ENCODE results near the gene KHDC1. TPM values are rescaled to one million over a fixed set of nuclear protein-coding genes. Genes with fewer than 3 reads are reported as not detected.

The KHDC1 gene
- total RNA-seq, 1 experiment from 2014 or later, result 7.7 TPM

DNA sequence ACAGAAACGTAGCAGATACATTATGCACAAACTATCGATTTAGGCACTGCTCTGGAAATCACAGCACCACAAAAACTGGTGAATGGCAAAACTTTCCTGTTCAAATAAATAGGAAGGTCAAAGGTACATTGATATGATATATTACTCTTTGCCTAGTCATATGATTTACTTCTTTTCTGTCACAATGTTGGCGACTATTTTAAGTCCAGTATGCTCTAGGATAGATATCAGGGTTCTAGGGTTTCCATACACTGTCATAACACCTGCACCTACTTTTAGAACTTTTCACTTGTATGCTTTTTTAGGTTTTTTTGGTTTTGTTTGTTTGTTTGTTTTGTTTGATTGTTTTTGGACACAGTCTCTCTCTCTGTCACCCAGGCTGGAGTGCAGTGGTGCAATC, 62.7 kb downstream of the KHDC1 start:
- no peak overlapping the region for H4K5ac ChIP-seq (ENCODE audit: insufficient read length, low read depth, low read length)

More for the DNA sequence above, 62.7 kb downstream of the KHDC1 start:
- H3K79me2 ChIP-seq (ENCODE audit: insufficient read depth, low read length), result 0 out of 2 replicates have a peak, but pooled peaks cover 2% of the 10 kb centered on the region
- H2BK5ac ChIP-seq (ENCODE audit: insufficient read length, low read length), result no peak overlapping the region
- no CpG with 5 or more reads among the region's 3 CpGs for WGBS (ENCODE audit: extremely low coverage, insufficient read length, low lambda C conversion rate)
- no peak overlapping the region for H2BK15ac ChIP-seq (ENCODE audit: low read depth, low read length)
- no peak overlapping the region for H2BK20ac ChIP-seq (ENCODE audit: low read depth, low read length, poor library complexity, severe bottlenecking)
- no peak overlapping the region for H4K8ac ChIP-seq (replicated peaks; ENCODE audit: insufficient read length, low read depth, low read length)
- H3T11ph ChIP-seq (ENCODE audit: low read length), result no peak overlapping the region
- H3K27me3 ChIP-seq (ENCODE audit: insufficient read depth, low read length), result no peaks in the 10 kb centered on the region
- peaks cover 0 to 3% (median 0%) of the 10 kb centered on the region in 3 experiments; a peak in 1 of 7 replicates for H3K36me3 Mint-ChIP-seq (ENCODE audit: insufficient read depth in 1 of 3, low read depth in 3 of 3)
- H3K56ac ChIP-seq (ENCODE audit: insufficient read length, low read depth, low read length), result no peak overlapping the region
- no peak overlapping the region for H4K91ac ChIP-seq (ENCODE audit: insufficient read length, low read depth, low read length)
- H3K27ac ChIP-seq (ENCODE audit: insufficient read length, low read depth, low read length), result no peak overlapping the region
- H3K23ac ChIP-seq (ENCODE audit: insufficient read length, low read depth, low read length), result no peak overlapping the region
- H2AFZ ChIP-seq (ENCODE audit: low read length), result no peak overlapping the region
- H3K4ac ChIP-seq (ENCODE audit: low read depth, low read length), result no peak overlapping the region
- peaks cover 21 to 27% of the 10 kb centered on the region in 2 experiments for H3K4me1 Mint-ChIP-seq
- no peaks in the 10 kb centered on the region for H3K23me2 ChIP-seq (ENCODE audit: insufficient read length, low read depth, low read length, poor library complexity, severe bottlenecking)
- no peak overlapping the region for H3K27ac Mint-ChIP-seq
- no peak overlapping the region for H2AK5ac ChIP-seq (ENCODE audit: insufficient read length, low read length)
- no peak for TF ChIP-seq CTCF (conservative IDR thresholded peaks at IDR 0.05)
- no peak overlapping the region for H2BK12ac ChIP-seq (ENCODE audit: insufficient read length, low read depth, low read length)
- H3K9me3 ChIP-seq (ENCODE audit: control insufficient read depth, low read depth, low read length), result no peaks in the 10 kb centered on the region
- no peak overlapping the region for H3K9ac ChIP-seq (ENCODE audit: extremely low read depth, insufficient read length, low read length)
- no peak overlapping the region for H3K14ac ChIP-seq (ENCODE audit: insufficient read depth, low read length)
- no peak overlapping the region for H3K4me2 ChIP-seq (ENCODE audit: insufficient read depth, insufficient read length, low read length)
- H3K4me1 ChIP-seq (ENCODE audit: insufficient read depth, low read length), result peaks cover 6% of the 10 kb centered on the region
- no peak overlapping the region for H2BK120ac ChIP-seq (ENCODE audit: low read depth, low read length, poor library complexity, severe bottlenecking)
- H4K20me1 ChIP-seq (ENCODE audit: control insufficient read depth, insufficient read depth, insufficient read length), result no peaks in the 10 kb centered on the region
- H3K18ac ChIP-seq (ENCODE audit: insufficient read length, low read depth, low read length), result no peak overlapping the region
- no peaks in the 10 kb centered on the region for H3K79me1 ChIP-seq (ENCODE audit: insufficient read depth, low read depth, low read length, poor library complexity, severe bottlenecking)
- DNase-seq, result no peak
- H3K27me3 Mint-ChIP-seq (ENCODE audit: low read depth), result no peaks in the 10 kb centered on the region
- peaks cover 0 to 5% of the 10 kb centered on the region in 2 experiments; a peak in 2 of 5 replicates for H3K9me3 Mint-ChIP-seq
- no peak overlapping the region for H3K4me3 Mint-ChIP-seq
